Measurements from ENCODE around the gene VEZF1.

Gene VEZF1

GRCh38 chr17:58005728-58006559, 17.9 kb upstream of the VEZF1 start:
- DNase-seq (ENCODE audit: insufficient read length, low spot score) (no peak), FAIRE-seq (no peak)
- TF ChIP-seq POLR2A (IDR thresholded peaks at IDR 0.05; ENCODE audit: low read depth, low read length): no peak

- FAIRE-seq (no peak), DNase-seq (ENCODE audit: insufficient read length, low spot score) (no peak)
- TF ChIP-seq POLR2A (IDR thresholded peaks at IDR 0.05; ENCODE audit: low read depth, low read length): no peak
These were observed 17.1 kb upstream of the VEZF1 start for GRCh38 chr17:58005031-58005727.

GRCh38 chr17:58004060-58004459, 16.0 kb upstream of the VEZF1 start:
- DNase-seq (ENCODE audit: insufficient read length, low spot score) (no peak), FAIRE-seq (no peak)
- no peak for TF ChIP-seq POLR2A (IDR thresholded peaks at IDR 0.05; ENCODE audit: low read depth, low read length)

GRCh38 chr17:58002973-58003372, 14.9 kb upstream of the VEZF1 start:
- no peak for DNase-seq (ENCODE audit: insufficient read length, low spot score)
- TF ChIP-seq POLR2A (IDR thresholded peaks at IDR 0.05; ENCODE audit: low read depth, low read length): no peak
- FAIRE-seq: no peak

GRCh38 chr17:58002154-58002948, 14.3 kb upstream of the VEZF1 start:
- DNase-seq (ENCODE audit: insufficient read length, low spot score): no peak
- no peak for FAIRE-seq
- no peak for TF ChIP-seq POLR2A (IDR thresholded peaks at IDR 0.05; ENCODE audit: low read depth, low read length)

GRCh38 chr17:58001461-58002124, 13.5 kb upstream of the VEZF1 start:
- FAIRE-seq (peak; percentile 81), DNase-seq (ENCODE audit: insufficient read length, low spot score) (no peak)
- no peak for TF ChIP-seq POLR2A (IDR thresholded peaks at IDR 0.05; ENCODE audit: low read depth, low read length)

- TF ChIP-seq POLR2A (IDR thresholded peaks at IDR 0.05; ENCODE audit: low read depth, low read length): no peak
- FAIRE-seq (peak; percentile 98), DNase-seq (ENCODE audit: insufficient read length, low spot score) (no peak)
These were observed 11.5 kb upstream of the VEZF1 start for GRCh38 chr17:57999496-58000017.

- no peak for TF ChIP-seq POLR2A (IDR thresholded peaks at IDR 0.05; ENCODE audit: low read depth, low read length)
- DNase-seq (ENCODE audit: insufficient read length, low spot score): no peak
- no peak for FAIRE-seq
These were observed 11.0 kb upstream of the VEZF1 start for GRCh38 chr17:57999010-57999495.

- no peak for TF ChIP-seq POLR2A (IDR thresholded peaks at IDR 0.05; ENCODE audit: low read depth, low read length)
- DNase-seq (ENCODE audit: insufficient read length, low spot score) (no peak), FAIRE-seq (no peak)
These were observed 9.2 kb upstream of the VEZF1 start for GRCh38 chr17:57997085-57997809.

GRCh38 chr17:57995076-57995956, 7.3 kb upstream of the VEZF1 start:
- TF ChIP-seq POLR2A (IDR thresholded peaks at IDR 0.05; ENCODE audit: low read depth, low read length): 0 out of 2 replicates have a peak, but pooled peaks have one; percentile 10
- DNase-seq (ENCODE audit: insufficient read length, low spot score): peak; percentile 81
- FAIRE-seq: peak; percentile 97

GRCh38 chr17:57994436-57994835, 6.4 kb upstream of the VEZF1 start:
- no peak for TF ChIP-seq POLR2A (IDR thresholded peaks at IDR 0.05; ENCODE audit: low read depth, low read length)
- FAIRE-seq (no peak), DNase-seq (ENCODE audit: insufficient read length, low spot score) (no peak)

Measured in H54 (cell line).